Measurements from ENCODE around the gene VAV2.

GRCh38 chr9:134024828-134025605 is 32.9 kb upstream of the VAV2 start, which contains the start of gene BRD3OS:
- TF ChIP-seq CTCF (conservative IDR thresholded peaks at IDR 0.05; ENCODE audit: low read depth, low read length) (no peak), RCOR1 (IDR thresholded peaks at IDR 0.05; ENCODE audit: insufficient replicate concordance, low read length) (no peak), POLR2A (IDR thresholded peaks at IDR 0.05; ENCODE audit: low read depth, low read length) (no peak)
